Mononuclear cell (primary cell): ENCODE results near the gene MTCL1. TPM values are rescaled to one million over a fixed set of nuclear protein-coding genes. Genes with fewer than 3 reads are reported as not detected.

ENCODE experiments used
- H3K27me3 ChIP-seq: 2 replicates; pipeline ENCODE4 v1.6.0; 2011; ENCODE audit warnings: low read length, control low read depth; ENCODE audit not compliant: insufficient read depth
- H3K4me1 ChIP-seq: 2 replicates; pipeline ENCODE4 v1.5.1; 2011; ENCODE audit warnings: mild to moderate bottlenecking, low read length, control low read depth; ENCODE audit not compliant: insufficient read depth
- H3K4me3 ChIP-seq: 2 replicates; pipeline ENCODE4 v1.5.1; 2011; ENCODE audit warnings: mild to moderate bottlenecking, low read length, moderate library complexity
- H3K9me3 ChIP-seq: 2 replicates; pipeline ENCODE4 v1.5.1; 2011; ENCODE audit warnings: low read depth, mild to moderate bottlenecking, control low read depth, low read length
- total RNA-seq: library from RNA; depleted of rRNA; stranded (reverse); fragments of >200 nt; gene quantifications from one replicate; pipeline ENCODE4 v1.2.3, GENCODE V29; 2012

MTCL1 gene
- total RNA-seq, 1 donor, result 0.63 TPM

DNA sequence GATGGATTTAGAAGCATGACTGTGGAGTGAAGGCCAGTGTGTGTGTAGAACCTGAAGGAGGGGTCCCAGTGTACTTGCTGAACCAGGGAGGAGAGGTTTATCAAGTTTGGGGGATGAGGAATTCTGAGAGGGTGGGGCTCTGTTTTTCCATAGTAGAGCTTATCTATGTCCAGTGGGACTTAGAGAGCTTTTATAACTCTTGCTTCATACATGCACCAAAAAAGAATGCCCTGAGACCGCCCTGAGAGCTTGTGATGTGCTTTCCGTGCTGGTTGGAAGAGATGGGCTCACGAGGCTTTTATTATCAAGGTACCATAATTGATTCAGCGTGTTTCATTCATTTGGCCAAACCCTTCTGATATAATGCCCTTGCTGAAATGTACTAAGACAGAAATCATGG, 100.2 kb downstream of the MTCL1 start:
- H3K4me3 ChIP-seq, result no peak overlapping the region

DNA sequence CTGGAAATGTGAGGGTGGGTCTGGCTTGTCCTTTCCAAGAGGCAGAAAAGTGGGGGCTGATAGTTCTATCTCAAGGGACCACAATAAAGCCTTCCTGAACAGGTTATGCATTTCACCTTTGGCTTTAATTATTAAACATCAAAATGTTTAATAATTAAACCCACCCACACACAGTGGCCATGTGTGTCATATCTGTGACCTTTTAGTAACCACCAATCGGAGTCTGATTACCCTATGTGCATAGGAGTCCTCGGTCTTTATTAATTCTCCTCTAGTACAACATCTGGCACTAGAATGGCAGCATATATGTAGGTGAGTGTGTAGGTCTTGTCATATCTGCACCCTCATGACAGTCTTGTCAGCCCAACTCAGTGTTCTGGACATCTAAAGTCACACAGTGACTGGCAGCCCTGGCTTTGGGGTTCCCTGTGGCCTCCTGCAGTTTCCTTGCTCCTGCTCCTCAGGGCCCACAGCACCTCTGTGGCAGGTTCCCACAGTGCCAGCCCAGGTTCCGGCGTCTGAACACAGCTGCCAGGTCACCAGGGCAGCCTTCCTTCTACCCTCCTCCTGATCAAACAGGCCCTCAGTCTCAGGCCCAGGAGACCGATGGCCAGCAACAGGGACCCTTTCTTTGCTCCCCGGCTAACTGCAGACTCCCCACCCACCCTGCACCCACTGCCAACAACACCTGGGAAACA, 100.9 kb downstream of the MTCL1 start:
- H3K27me3 ChIP-seq, result no peaks in the 10 kb centered on the region
- no peaks in the 10 kb centered on the region for H3K9me3 ChIP-seq
- no peaks in the 10 kb centered on the region for H3K4me1 ChIP-seq
- H3K4me3 ChIP-seq, result no peak overlapping the region

More for the DNA sequence above, 100.2 kb downstream of the MTCL1 start:
- H3K4me1 ChIP-seq, result no peaks in the 10 kb centered on the region
- H3K9me3 ChIP-seq, result no peaks in the 10 kb centered on the region
- no peaks in the 10 kb centered on the region for H3K27me3 ChIP-seq

DNA sequence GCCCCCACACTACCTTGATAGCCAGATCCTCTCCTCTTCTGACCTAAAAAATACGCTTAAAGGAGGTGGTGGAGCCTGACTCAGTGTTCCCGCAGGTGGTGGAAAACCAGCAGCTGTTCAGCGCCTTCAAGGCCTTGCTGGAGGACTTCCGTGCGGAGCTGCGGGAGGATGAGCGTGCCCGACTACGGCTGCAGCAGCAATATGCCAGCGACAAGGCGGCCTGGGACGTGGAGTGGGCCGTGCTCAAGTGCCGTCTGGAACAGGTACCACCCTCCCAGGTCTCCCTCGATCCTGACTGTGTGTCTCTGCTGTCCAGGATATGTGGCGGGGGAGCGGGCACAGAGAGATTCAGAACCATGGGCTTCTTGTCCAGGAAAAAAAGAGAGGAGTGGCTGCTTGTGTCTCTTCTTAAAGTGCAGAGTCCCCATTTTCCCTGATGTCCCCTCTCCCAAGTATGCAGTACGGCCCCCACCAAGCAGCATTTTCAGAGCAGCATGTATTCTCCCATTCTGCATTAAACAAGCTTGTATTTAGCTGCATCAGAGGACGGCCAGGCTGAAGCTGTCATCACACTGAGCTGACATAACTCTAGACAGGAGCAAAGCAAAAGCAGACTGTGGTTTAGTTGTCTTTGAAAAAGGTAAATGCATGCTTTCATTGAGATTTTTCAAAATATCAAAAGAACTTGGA, 101.6 kb downstream of the MTCL1 start:
- H3K27me3 ChIP-seq, result no peaks in the 10 kb centered on the region
- no peaks in the 10 kb centered on the region for H3K9me3 ChIP-seq
- no peak overlapping the region for H3K4me3 ChIP-seq
- no peaks in the 10 kb centered on the region for H3K4me1 ChIP-seq

DNA sequence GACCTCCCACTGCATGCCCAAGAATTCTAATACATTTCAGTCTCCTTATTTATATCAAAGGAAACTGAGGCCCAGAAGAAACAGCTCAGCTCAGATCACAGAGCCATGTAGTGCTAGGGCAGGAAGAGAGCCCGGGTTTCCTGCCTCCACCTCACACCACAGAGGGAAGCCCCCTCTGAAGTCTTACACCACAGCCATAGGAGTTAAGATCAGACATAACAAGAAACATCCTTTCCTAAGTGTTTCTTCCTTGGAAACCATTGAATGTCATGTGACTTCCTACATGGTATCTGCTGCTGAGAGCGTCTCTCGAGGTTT, 102.1 kb downstream of the MTCL1 start:
- H3K4me1 ChIP-seq, result no peaks in the 10 kb centered on the region
- H3K27me3 ChIP-seq, result no peaks in the 10 kb centered on the region
- H3K9me3 ChIP-seq, result no peaks in the 10 kb centered on the region
- H3K4me3 ChIP-seq, result no peak overlapping the region

DNA sequence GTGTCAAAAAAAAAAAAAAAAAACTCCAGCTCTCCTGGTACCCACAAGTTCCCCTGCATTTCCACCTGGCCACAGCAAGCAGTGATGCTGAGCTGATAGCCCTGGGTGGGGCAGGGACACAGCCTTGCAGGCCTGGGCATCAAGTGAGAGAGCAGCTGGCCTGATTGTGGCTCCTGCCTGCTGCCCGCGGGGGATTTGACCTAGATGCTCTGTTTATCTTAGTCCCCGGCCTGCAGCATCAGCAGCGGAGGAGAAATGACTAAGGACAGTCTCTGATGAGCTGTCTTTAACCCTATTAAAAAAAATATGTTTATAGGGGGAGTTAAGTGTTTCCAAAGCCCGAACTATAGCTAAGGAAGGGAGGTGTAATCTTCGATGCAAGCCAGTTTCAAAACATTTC, 102.6 kb downstream of the MTCL1 start:
- no peaks in the 10 kb centered on the region for H3K9me3 ChIP-seq
- no peaks in the 10 kb centered on the region for H3K27me3 ChIP-seq
- H3K4me3 ChIP-seq, result no peak overlapping the region
- H3K4me1 ChIP-seq, result no peaks in the 10 kb centered on the region

DNA sequence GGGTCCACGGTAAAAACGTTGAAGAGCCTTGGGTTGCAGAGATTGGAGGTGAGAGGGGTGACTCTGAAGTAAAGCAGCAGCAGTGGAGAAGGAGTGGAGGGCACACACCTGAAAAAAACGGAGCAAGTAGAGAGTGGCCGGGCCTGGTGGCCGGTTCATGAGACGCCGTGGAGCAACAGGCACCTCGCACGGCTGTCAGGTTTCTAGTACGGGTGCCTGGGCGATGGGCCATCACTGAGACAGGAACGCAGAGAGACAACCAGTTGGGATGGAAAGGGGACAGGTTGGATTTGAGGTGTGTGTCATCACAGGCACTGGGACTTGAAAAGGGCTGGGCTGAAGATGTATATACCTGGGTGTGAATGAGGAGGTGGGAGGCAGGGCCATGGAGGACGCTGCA, 104.2 kb downstream of the MTCL1 start:
- no peaks in the 10 kb centered on the region for H3K4me1 ChIP-seq
- no peaks in the 10 kb centered on the region for H3K27me3 ChIP-seq
- no peak overlapping the region for H3K4me3 ChIP-seq
- no peaks in the 10 kb centered on the region for H3K9me3 ChIP-seq

DNA sequence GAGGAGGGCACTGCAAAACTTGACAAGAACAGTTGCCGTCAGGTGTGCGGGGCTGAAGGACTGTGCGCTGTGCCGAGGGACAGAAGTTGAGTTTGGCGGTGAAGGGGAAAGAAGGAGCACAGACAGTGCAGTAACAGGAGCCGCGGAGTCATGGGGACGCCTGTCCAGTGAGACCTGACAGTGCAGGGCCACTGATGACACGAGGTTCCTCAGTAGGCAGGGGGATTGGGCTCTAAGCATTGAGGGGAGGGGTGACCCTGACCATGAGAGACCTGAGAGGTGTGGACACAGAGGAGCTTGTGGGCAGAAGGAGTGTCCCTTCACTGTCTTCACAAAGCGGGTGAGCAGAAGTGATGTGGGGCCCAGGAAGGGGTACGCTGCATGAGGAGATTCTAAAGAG, 104.8 kb downstream of the MTCL1 start:
- Histone ChIP-seq H3K4me3 (no peak overlapping the region), H3K9me3 (no peaks in the 10 kb centered on the region), H3K4me1 (no peaks in the 10 kb centered on the region), H3K27me3 (no peaks in the 10 kb centered on the region)

DNA sequence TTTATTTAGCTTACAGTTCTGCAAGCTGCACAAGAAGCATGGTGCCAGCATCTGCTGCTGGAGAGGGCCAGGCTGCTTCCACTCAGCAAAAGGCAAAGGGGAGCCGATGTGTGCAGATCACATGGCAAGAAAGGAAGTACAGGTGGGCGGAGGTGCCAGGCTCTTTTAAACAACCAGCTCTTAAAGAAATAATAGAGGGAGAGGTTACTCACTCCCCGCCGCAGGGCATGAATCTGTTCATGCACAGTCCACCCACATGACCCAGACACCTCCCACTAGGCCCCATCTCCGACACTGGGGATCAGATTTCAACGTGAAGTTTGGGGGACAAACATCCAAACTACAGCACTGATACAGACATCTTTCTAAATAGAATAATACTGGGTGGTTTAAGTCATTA, 105.8 kb downstream of the MTCL1 start:
- Histone ChIP-seq H3K9me3 (no peaks in the 10 kb centered on the region), H3K27me3 (no peaks in the 10 kb centered on the region), H3K4me1 (no peaks in the 10 kb centered on the region)

DNA sequence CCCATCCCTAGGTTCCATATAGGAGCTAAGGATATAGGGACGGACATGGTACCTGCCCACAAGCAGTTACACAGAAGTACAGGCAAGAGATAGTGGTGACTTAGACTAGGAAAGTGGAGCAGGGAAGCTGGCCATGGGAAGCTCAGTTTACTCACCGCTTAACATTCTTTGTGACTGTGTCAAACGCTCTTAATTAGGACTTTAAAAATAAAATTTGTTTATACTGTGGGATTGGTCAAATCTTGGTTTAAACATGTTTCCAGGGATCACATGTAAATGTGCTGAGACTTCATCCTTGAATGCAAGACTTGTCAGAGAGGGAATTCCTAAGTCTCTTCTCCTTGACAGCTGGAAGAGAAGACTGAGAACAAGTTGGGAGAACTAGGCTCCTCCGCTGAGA, 107.3 kb downstream of the MTCL1 start:
- Histone ChIP-seq H3K27me3 (no peaks in the 10 kb centered on the region), H3K4me3 (no peak overlapping the region), H3K4me1 (no peaks in the 10 kb centered on the region), H3K9me3 (no peaks in the 10 kb centered on the region)

More for the DNA sequence above, 105.8 kb downstream of the MTCL1 start:
- no peak overlapping the region for H3K4me3 ChIP-seq

DNA sequence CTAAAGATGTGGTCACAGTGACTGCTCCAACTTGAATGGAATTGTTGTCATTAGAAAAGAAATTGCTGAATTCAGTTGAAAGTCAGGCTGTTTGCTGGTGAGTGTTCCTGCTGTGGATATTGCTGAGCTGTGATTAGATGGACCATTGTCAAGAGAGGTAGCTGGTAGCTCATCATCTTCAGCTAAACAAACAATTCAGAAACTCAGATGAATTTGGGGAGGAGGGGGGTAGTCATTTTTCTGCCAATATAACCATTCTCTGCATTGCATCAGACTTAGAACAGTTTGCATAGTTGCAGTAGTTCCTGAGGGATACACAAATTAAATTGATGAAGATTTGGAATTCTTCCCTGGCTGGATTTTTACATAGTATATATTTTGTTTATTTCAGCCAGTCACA, 108.3 kb downstream of the MTCL1 start:
- Histone ChIP-seq H3K4me3 (no peak overlapping the region), H3K27me3 (no peaks in the 10 kb centered on the region), H3K4me1 (no peaks in the 10 kb centered on the region), H3K9me3 (no peaks in the 10 kb centered on the region)

DNA sequence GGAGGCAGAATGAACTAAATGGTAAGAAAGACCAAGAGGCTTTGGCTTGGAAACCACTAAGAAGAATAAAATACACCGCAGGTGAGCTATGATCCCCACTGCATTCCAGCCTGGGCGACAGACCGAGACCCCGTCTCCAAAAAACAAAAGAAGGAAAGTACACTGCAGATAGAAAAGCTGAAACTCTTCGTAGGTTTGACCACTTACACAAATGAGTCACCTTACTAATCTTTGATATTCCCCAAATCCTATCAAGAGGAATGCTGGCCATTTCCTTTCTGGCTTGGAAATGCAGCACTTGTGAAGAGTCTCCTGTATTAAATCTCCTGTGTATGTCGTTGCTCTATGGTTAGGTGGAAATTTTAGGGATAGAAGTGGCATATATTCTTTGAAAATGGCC, 108.8 kb downstream of the MTCL1 start:
- H3K4me1 ChIP-seq, result no peaks in the 10 kb centered on the region
- H3K4me3 ChIP-seq, result no peak overlapping the region
- no peaks in the 10 kb centered on the region for H3K27me3 ChIP-seq
- H3K9me3 ChIP-seq, result no peaks in the 10 kb centered on the region

DNA sequence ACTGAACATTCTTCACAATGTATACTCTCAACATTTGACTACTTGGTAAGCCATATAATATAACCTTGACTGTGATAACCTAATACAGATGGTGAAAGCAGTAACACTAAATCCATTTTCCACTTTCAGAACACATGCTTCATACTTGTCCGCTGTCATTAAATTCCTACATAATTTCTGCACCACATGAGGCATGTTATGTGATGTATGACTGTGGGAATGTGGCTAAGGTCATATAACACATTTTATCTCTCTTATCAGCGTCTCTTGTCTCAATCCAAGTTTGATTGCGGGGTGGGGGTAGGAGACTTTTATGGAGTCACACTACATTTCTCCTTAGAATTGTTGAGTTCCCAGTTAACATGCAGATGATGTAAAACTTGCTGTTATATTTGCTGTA, 110.9 kb downstream of the MTCL1 start:
- H3K4me1 ChIP-seq, result no peaks in the 10 kb centered on the region
- no peaks in the 10 kb centered on the region for H3K9me3 ChIP-seq
- H3K27me3 ChIP-seq, result no peaks in the 10 kb centered on the region
- no peak overlapping the region for H3K4me3 ChIP-seq

DNA sequence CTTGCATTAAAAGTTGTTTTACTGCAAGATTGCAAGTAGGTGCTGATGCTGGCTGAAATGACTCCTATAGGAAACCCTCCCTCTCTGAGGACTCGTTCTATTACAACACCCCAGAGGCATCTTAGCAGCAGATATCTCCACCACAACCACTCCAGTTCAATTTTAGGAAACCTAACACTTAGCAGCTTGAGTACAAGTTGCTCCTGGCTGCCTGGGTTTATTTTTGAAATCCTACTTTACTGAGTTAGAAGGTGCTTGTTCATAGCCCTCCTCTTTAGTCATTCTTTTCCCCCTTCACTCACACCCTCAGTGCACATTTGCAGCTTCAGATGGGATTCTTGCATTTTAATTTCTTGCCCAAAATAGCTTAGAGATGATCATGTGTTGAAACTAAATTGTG, 111.5 kb downstream of the MTCL1 start:
- H3K4me1 ChIP-seq, result no peaks in the 10 kb centered on the region
- no peak overlapping the region for H3K4me3 ChIP-seq
- H3K9me3 ChIP-seq, result no peaks in the 10 kb centered on the region
- H3K27me3 ChIP-seq, result no peaks in the 10 kb centered on the region

DNA sequence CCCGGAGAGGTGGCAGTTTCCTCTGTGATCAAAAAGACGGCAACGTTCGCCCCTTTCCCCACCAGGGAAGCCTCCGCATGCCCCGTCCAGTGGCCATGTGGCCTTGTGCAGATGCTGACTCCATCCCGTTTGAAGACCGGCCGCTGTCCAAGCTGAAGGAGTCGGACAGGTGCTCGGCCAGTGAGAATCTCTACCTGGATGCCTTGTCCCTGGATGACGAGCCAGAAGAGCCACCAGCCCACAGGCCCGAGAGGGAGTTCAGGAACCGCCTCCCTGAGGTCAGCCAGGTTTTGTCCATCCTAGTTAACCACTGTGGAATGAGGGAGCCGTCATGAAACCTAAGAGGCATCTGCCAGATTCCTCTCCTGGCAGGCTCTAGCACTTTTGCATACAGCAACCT, 113.6 kb downstream of the MTCL1 start:
- H3K4me1 ChIP-seq, result no peaks in the 10 kb centered on the region
- H3K9me3 ChIP-seq, result no peaks in the 10 kb centered on the region
- H3K27me3 ChIP-seq, result no peaks in the 10 kb centered on the region
- no peak overlapping the region for H3K4me3 ChIP-seq

DNA sequence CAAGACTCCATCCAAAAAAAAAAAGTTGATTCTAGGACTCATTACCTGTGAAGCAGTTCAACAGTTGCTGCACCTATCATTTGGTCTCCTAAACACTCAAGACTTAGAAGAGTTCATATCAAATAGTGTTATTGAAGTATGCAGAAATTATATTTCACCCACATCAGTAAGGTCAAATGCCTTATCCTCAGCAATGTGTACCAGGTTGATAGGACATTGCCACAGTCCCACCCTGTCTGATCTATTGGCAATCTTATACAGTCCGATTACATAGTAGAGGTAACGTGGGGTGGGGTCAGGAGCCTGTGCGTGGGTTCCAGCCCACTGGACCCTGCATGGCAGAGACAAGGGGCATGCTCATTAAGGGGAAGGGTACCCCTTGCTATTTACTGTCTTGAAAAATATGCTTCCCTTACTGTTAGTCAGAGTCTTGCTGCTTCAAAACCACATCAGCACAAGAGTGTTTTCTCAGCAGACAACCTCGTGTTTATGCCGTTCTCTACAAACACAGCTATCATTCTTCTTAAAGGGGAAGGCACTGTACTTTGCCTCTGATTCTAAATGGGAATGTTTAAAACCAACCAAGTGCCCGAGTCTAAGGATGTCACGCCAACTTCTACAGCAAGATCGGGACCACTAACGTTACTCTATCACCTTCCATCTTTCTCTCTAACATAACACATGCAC, 115.2 kb downstream of the MTCL1 start:
- no peak overlapping the region for H3K4me3 ChIP-seq
- no peaks in the 10 kb centered on the region for H3K9me3 ChIP-seq
- no peaks in the 10 kb centered on the region for H3K4me1 ChIP-seq
- no peaks in the 10 kb centered on the region for H3K27me3 ChIP-seq

DNA sequence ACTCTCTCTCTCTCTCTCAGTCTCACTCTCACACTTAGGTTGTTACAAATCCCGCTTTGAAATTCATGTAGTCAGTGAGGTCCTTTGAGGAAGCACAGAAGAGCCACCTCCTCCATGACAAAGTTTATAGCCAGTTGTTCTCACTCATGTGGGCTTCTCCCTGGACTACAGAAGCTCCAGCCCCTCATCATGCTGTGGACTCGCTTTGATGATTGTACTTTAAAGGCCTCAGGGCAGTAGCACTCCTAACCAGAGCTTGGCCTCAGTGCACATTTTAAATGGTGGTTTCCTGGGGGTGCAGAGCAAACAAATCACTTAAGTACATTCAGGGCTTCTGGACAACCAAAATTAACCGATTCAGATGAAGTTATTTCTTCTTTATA, 115.7 kb downstream of the MTCL1 start:
- H3K4me3 ChIP-seq, result no peak overlapping the region
- no peaks in the 10 kb centered on the region for H3K27me3 ChIP-seq
- H3K4me1 ChIP-seq, result no peaks in the 10 kb centered on the region
- H3K9me3 ChIP-seq, result no peaks in the 10 kb centered on the region
